Neural cell (in vitro differentiated cells): Measurements from ENCODE around the gene MYRIP. TPM values are rescaled to one million over a fixed set of nuclear protein-coding genes. Genes with fewer than 3 reads are reported as not detected.

ENCODE experiments used
- H2AFZ ChIP-seq: fragments of 200-600, 300-800 bp; sonication (generic), shearing (Covaris generic); 2 replicates; pipeline ENCODE4 v1.6.0; 2014; ENCODE audit warnings: low read depth, mild to moderate bottlenecking, antibody characterized with exemption, low read length, moderate library complexity
- H3F3A ChIP-seq: fragments of 200-600 bp; shearing (Covaris generic); 2 replicates; pipeline ENCODE4 v1.6.1; 2016; ENCODE audit warnings: mild to moderate bottlenecking, moderate library complexity, mixed read lengths, antibody characterized with exemption, low read length; ENCODE audit not compliant: insufficient read depth, poor library complexity, severe bottlenecking
- H3K27ac ChIP-seq: fragments of 200-600, 300-800 bp; sonication (generic), shearing (Covaris generic); 2 replicates; pipeline ENCODE4 v1.5.1; 2014; ENCODE audit warnings: mild to moderate bottlenecking, low read length, moderate library complexity
- H3K27me3 ChIP-seq: fragments of 300-800, 200-600 bp; sonication (generic), shearing (Covaris generic); 2 replicates; pipeline ENCODE4 v1.6.0; 2014; ENCODE audit warnings: mild to moderate bottlenecking, low read depth, low read length, moderate library complexity; ENCODE audit not compliant: insufficient read depth
- H3K36me3 ChIP-seq: fragments of 300-800, 200-600 bp; sonication (generic), shearing (Covaris generic); 2 replicates; pipeline ENCODE4 v1.5.1; 2014; ENCODE audit warnings: mild to moderate bottlenecking, antibody characterized with exemption, low read length, moderate library complexity; ENCODE audit not compliant: insufficient read depth
- H3K4me2 ChIP-seq: fragments of 300-800, 200-600 bp; sonication (generic), shearing (Covaris generic); 2 replicates; pipeline ENCODE4 v1.6.0; 2014; ENCODE audit warnings: mild to moderate bottlenecking, low read length
- H3K4me3 ChIP-seq: fragments of 300-800, 200-600 bp; sonication (generic), shearing (Covaris generic); 2 replicates; pipeline ENCODE4 v1.5.1; 2014; ENCODE audit warnings: mild to moderate bottlenecking, low read length, moderate library complexity
- H3K79me2 ChIP-seq: fragments of 200-600 bp; shearing (Covaris generic); replicated peaks from 2 replicates; pipeline ENCODE4 v1.6.0; 2014; ENCODE audit warnings: mild to moderate bottlenecking, low read length, moderate library complexity; ENCODE audit not compliant: insufficient read depth
- H3K9ac ChIP-seq: fragments of 300-800, 200-600 bp; sonication (generic), shearing (Covaris generic); 2 replicates; pipeline ENCODE4 v1.6.1; 2016; ENCODE audit warnings: mild to moderate bottlenecking, low read length, mixed read lengths
- H3K9me2 ChIP-seq: fragments of 200-600 bp; shearing (Covaris generic); 2 replicates; pipeline ENCODE4 v1.6.1; 2016; ENCODE audit warnings: mild to moderate bottlenecking, low read length, mixed read lengths; ENCODE audit not compliant: insufficient read depth
- H3K9me3 ChIP-seq: fragments of 200-600, 300-800 bp; sonication (generic), shearing (Covaris generic); 2 replicates; pipeline ENCODE4 v1.6.1; 2016; ENCODE audit warnings: mild to moderate bottlenecking, mixed run types, low read length, moderate library complexity, mixed read lengths
- H4K20me1 ChIP-seq: fragments of 200-600 bp; shearing (Covaris generic); 2 replicates; pipeline ENCODE4 v1.6.1; 2016; ENCODE audit warnings: mild to moderate bottlenecking, mixed run types; ENCODE audit not compliant: insufficient read depth
- EP300 ChIP-seq: fragments of 450-650 bp; conservative IDR thresholded peaks from 2 replicates; pipeline ENCODE4 v1.6.1; 2014; ENCODE audit warnings: antibody characterized with exemption, mild to moderate bottlenecking, moderate library complexity; ENCODE audit not compliant: poor library complexity, severe bottlenecking
- EZH2 ChIP-seq: fragments of 200-600, 300-800 bp; shearing (Covaris generic), sonication (generic); IDR thresholded peaks from 2 replicates; pipeline ENCODE4 v1.6.1; 2014; ENCODE audit warnings: antibody characterized with exemption, low read length, borderline replicate concordance, mild to moderate bottlenecking; ENCODE audit not compliant: insufficient read depth, poor library complexity, severe bottlenecking
- MXI1 ChIP-seq: fragments of 450-650 bp; conservative IDR thresholded peaks from 2 replicates; pipeline ENCODE4 v1.6.1; 2014; ENCODE audit warnings: antibody characterized with exemption, mild to moderate bottlenecking; ENCODE audit not compliant: poor library complexity, severe bottlenecking
- POLR2AphosphoS5 ChIP-seq: IDR thresholded peaks from 2 replicates; pipeline ENCODE4 v1.6.1; 2012
- RAD21 ChIP-seq: fragments of 450-650 bp; conservative IDR thresholded peaks from 2 replicates; pipeline ENCODE4 v1.6.1; 2014; ENCODE audit warnings: antibody characterized with exemption, mild to moderate bottlenecking, moderate library complexity
- SMC3 ChIP-seq: fragments of 450-650 bp; conservative IDR thresholded peaks from 2 replicates; pipeline ENCODE4 v1.6.1; 2014; ENCODE audit warnings: antibody characterized with exemption, mild to moderate bottlenecking, moderate library complexity; ENCODE audit not compliant: poor library complexity
- TAF1 ChIP-seq: IDR thresholded peaks from 2 replicates; pipeline ENCODE4 v1.6.1; 2012; ENCODE audit warnings: low read depth
- polyA plus RNA-seq: library from polyadenylated mRNA; depleted of rRNA; stranded (reverse); fragments of >200 nt; gene quantifications from 2 replicates; pipeline ENCODE4 v1.2.3, GENCODE V29; 2014
- TF ChIP-seq, protein P1 (sequence below): IDR thresholded peaks from 2 replicates; pipeline ENCODE4 v1.6.1; 2012; ENCODE audit warnings: borderline replicate concordance
- TF ChIP-seq, protein P2 (sequence below): fragments of 450-650 bp; IDR thresholded peaks from 2 replicates; pipeline ENCODE4 v1.5.1; 2014; ENCODE audit warnings: antibody characterized with exemption, mild to moderate bottlenecking, moderate library complexity; ENCODE audit not compliant: poor library complexity, severe bottlenecking

Gene MYRIP
- polyA plus RNA-seq, 1 donor from 2014 or later = 0.76 TPM

DNA sequence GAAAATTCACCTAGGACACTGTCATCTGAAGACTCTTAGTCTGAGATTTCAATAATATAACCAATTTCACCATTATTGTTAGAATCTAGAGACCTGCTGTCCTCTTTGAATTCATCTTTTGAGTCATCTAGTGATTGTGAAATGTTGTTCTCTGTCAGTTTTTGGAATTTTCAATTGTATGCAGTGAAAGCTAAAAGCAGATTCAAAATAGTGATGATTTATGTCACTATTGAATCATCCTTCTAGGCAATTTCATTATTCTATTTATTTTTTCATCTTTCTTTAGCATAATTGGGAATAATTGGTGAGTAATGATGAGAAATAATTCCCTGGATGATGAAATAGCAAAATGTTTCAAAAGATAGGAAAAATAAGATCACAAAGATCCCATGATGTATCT is 398.4 kb downstream of the MYRIP start:
- Histone ChIP-seq H3K36me3 (no peaks in the 10 kb centered on the region), H3K9ac (no peak overlapping the region), H3K27ac (no peak overlapping the region), H3K9me2 (no peaks in the 10 kb centered on the region), H4K20me1 (no peaks in the 10 kb centered on the region), H3K27me3 (no peaks in the 10 kb centered on the region), H3K4me2 (no peak overlapping the region), H3K9me3 (no peaks in the 10 kb centered on the region), H3K79me2 (no peaks in the 10 kb centered on the region), H2AFZ (no peak overlapping the region), H3K4me3 (no peak overlapping the region), H3F3A (no peaks in the 10 kb centered on the region)
- no peak for TF ChIP-seq EP300
- no peak for TF ChIP-seq RAD21
- TF ChIP-seq EZH2 = no peak
- no peak for TF ChIP-seq POLR2AphosphoS5
- TF ChIP-seq TAF1 = no peak
- TF ChIP-seq, protein P1, sequence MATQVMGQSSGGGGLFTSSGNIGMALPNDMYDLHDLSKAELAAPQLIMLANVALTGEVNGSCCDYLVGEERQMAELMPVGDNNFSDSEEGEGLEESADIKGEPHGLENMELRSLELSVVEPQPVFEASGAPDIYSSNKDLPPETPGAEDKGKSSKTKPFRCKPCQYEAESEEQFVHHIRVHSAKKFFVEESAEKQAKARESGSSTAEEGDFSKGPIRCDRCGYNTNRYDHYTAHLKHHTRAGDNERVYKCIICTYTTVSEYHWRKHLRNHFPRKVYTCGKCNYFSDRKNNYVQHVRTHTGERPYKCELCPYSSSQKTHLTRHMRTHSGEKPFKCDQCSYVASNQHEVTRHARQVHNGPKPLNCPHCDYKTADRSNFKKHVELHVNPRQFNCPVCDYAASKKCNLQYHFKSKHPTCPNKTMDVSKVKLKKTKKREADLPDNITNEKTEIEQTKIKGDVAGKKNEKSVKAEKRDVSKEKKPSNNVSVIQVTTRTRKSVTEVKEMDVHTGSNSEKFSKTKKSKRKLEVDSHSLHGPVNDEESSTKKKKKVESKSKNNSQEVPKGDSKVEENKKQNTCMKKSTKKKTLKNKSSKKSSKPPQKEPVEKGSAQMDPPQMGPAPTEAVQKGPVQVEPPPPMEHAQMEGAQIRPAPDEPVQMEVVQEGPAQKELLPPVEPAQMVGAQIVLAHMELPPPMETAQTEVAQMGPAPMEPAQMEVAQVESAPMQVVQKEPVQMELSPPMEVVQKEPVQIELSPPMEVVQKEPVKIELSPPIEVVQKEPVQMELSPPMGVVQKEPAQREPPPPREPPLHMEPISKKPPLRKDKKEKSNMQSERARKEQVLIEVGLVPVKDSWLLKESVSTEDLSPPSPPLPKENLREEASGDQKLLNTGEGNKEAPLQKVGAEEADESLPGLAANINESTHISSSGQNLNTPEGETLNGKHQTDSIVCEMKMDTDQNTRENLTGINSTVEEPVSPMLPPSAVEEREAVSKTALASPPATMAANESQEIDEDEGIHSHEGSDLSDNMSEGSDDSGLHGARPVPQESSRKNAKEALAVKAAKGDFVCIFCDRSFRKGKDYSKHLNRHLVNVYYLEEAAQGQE = no peak
- no peak for TF ChIP-seq SMC3
- TF ChIP-seq, protein P2, sequence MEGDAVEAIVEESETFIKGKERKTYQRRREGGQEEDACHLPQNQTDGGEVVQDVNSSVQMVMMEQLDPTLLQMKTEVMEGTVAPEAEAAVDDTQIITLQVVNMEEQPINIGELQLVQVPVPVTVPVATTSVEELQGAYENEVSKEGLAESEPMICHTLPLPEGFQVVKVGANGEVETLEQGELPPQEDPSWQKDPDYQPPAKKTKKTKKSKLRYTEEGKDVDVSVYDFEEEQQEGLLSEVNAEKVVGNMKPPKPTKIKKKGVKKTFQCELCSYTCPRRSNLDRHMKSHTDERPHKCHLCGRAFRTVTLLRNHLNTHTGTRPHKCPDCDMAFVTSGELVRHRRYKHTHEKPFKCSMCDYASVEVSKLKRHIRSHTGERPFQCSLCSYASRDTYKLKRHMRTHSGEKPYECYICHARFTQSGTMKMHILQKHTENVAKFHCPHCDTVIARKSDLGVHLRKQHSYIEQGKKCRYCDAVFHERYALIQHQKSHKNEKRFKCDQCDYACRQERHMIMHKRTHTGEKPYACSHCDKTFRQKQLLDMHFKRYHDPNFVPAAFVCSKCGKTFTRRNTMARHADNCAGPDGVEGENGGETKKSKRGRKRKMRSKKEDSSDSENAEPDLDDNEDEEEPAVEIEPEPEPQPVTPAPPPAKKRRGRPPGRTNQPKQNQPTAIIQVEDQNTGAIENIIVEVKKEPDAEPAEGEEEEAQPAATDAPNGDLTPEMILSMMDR = no peak
- no peak for TF ChIP-seq MXI1

- Histone ChIP-seq H3K9ac (no peak overlapping the region), H3K27ac (no peak overlapping the region), H2AFZ (no peak overlapping the region), H3K4me3 (no peak overlapping the region), H4K20me1 (no peaks in the 10 kb centered on the region), H3K79me2 (no peaks in the 10 kb centered on the region), H3K36me3 (no peaks in the 10 kb centered on the region), H3K9me3 (no peaks in the 10 kb centered on the region), H3K4me2 (no peak overlapping the region), H3F3A (no peaks in the 10 kb centered on the region), H3K9me2 (no peaks in the 10 kb centered on the region), H3K27me3 (no peaks in the 10 kb centered on the region)
- TF ChIP-seq TAF1 (no peak), RAD21 (no peak), EZH2 (no peak), SMC3 (no peak), POLR2AphosphoS5 (no peak), EP300 (no peak), MXI1 (no peak)
- TF ChIP-seq, protein P1 = no peak
- TF ChIP-seq, protein P2 = no peak
Measured at GRCh38 chr3:40208251-40208650, 398.8 kb downstream of the MYRIP start.
